ENCODE measurements around the gene TRPV5. TPM values are rescaled to one million over a fixed set of nuclear protein-coding genes. Genes with fewer than 3 reads are reported as not detected.
"Not testable (repeated sequence)": the region's sequence is repeated elsewhere in the genome, so short reads cannot be mapped to it uniquely, and the experiment has no call there.

Gene TRPV5
- not detected for total RNA-seq
- long read RNA-seq: 0 reads

- DNase-seq: no peak
- intact Hi-C loops (cut with DNase I, micrococcal nuclease): no loop called here
- ATAC-seq: no peak
Measured at GRCh38 chr7:142933624-142934023, at the start of gene TRPV5. Gene TRPV5 (minus strand): TSS chr7:142933746. CDS start chr7:142933459, 287 bp downstream.

DNA sequence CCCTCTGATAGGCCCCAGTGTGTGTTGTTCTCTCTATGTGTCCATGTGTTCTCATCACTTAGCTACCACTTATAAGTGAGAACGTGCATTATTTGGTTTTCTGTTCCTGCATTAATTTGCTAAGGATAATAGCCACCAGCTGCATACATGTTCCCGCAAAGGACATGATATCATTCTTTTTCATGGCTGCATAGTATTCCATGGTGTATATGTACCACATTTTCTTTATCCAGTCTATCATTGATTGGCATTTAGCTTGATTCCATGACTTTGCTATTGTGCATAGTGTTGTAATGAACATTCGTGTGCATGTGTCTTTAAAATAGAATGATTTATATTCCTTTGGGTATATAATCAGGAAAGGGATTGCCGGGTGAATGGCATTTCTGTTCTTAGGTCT is 44.9 kb upstream of the TRPV5 start:
- intact Hi-C loops (cut with DNase I, micrococcal nuclease); ATAC-seq; DNase-seq: not testable (repeated sequence)

GRCh38 chr7:142974626-142975025 is 41.1 kb upstream of the TRPV5 start:
- ATAC-seq: no peak
- intact Hi-C loops (cut with DNase I, micrococcal nuclease): no loop called here

DNA sequence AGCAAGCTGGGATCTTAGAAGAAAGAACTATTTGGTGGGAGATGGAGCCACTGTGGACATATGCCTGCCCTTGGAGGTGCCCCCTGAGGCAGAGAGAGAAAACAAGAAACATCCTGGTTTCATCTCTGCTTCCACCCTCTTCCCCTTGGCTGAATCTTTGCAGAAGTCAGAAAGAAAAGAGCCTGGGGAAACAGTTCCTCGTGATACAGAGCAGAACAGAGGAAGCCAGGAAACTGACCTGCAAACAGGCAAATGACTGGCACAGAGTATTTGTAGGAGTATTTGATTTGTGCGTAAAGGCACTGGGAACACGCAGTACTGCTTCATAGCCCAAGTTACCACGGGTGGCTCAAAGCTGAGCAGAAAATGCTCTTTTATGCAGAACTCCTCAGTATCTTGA is 35.6 kb upstream of the TRPV5 start:
- DNase-seq: no peak
- intact Hi-C loops (cut with DNase I, micrococcal nuclease): no loop called here
- ATAC-seq: no peak

More at GRCh38 chr7:142974626-142975025, 41.1 kb upstream of the TRPV5 start:
- no peak for DNase-seq

DNA sequence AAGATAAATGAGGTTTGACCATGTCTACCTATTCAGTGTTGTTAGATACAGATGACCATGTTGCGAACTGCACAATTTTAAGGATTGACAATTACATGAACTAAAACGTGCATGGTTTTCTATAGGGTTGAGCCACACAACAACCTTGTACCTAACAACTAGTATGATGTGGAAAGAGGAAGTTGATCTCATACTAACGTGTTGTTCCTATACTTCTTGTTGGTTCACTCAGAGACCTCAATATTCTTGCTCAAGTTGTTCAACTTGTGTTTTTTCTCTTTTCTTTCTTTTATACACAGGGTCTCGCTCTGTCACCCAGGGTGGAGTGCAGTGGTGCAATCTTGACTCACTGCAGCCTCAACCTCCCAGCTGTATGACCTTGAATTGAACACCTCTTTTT is 34.7 kb upstream of the TRPV5 start:
- ATAC-seq (no peak), DNase-seq (no peak)
- intact Hi-C loops (cut with DNase I, micrococcal nuclease): no loop called here

GRCh38 chr7:142964502-142965246 is 31.1 kb upstream of the TRPV5 start:
- ATAC-seq: no peak
- DNase-seq: no peak
- intact Hi-C loops (cut with DNase I, micrococcal nuclease): no loop called here

DNA sequence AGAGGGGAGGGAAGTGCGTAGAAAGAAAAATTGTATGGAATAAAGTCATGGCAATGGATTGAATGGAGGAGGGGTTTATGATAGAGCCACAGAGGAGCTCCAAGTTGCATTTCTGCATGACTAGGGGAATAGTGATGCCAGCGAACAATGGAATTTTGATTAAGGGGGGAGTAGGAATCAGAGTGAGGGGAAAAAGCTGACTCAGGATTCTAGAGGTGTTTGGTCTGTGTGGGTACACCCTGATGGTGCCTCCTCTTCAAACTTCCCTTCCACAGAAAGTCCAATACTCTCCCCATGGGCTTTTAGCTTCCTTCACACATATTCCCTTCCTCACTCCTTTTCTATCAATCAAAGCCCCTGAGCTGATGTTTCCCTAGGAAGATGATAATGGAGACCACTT is 30.4 kb upstream of the TRPV5 start:
- no peak for DNase-seq
- intact Hi-C loops (cut with DNase I, micrococcal nuclease): no loop called here
- no peak for ATAC-seq

DNA sequence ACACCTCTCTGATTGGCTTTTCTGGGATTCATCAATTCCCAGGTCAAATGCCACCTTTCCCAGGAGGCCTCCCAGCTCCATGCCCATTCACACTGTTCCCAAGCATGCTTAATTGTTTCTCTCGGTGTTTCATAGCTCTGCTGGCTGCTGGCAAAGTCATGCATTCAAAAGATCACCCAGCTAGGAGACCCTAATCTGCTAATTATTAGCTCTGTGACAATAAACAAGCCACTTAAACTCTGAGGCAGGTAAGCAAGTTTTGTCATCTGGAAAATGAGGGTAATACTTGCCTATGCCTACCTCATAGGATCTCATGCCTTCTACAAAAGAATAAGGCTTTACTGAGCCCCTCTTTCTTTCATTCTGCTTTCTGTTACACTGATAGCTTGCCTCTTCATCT is 29.4 kb upstream of the TRPV5 start:
- ATAC-seq: no peak
- DNase-seq: no peak
- intact Hi-C loops (cut with DNase I, micrococcal nuclease): no loop called here

GRCh38 chr7:142961973-142962926 is 28.7 kb upstream of the TRPV5 start, which contains the start of gene KEL:
Gene KEL (minus strand): TSS chr7:142962363. CDS start chr7:142962206, 157 bp downstream.
- intact Hi-C loops (cut with DNase I, micrococcal nuclease): no loop called here
- no peak for DNase-seq
- no peak for ATAC-seq

GRCh38 chr7:142961595-142961972 is 28.0 kb upstream of the TRPV5 start:
- intact Hi-C loops (cut with DNase I, micrococcal nuclease): no loop called here
- ATAC-seq: no peak

GRCh38 chr7:142960955-142961512 is 27.5 kb upstream of the TRPV5 start:
- ATAC-seq (no peak), DNase-seq (no peak)
- intact Hi-C loops (cut with DNase I, micrococcal nuclease): no loop called here

More at GRCh38 chr7:142961595-142961972, 28.0 kb upstream of the TRPV5 start:
- DNase-seq: no peak

- intact Hi-C loops (cut with DNase I, micrococcal nuclease): no loop called here
- ATAC-seq (no peak), DNase-seq (no peak)
Measured at GRCh38 chr7:142959202-142959601, 25.7 kb upstream of the TRPV5 start.

GRCh38 chr7:142957723-142958122 is 24.2 kb upstream of the TRPV5 start:
- intact Hi-C loops (cut with DNase I, micrococcal nuclease): no loop called here
- no peak for DNase-seq
- no peak for ATAC-seq

DNA sequence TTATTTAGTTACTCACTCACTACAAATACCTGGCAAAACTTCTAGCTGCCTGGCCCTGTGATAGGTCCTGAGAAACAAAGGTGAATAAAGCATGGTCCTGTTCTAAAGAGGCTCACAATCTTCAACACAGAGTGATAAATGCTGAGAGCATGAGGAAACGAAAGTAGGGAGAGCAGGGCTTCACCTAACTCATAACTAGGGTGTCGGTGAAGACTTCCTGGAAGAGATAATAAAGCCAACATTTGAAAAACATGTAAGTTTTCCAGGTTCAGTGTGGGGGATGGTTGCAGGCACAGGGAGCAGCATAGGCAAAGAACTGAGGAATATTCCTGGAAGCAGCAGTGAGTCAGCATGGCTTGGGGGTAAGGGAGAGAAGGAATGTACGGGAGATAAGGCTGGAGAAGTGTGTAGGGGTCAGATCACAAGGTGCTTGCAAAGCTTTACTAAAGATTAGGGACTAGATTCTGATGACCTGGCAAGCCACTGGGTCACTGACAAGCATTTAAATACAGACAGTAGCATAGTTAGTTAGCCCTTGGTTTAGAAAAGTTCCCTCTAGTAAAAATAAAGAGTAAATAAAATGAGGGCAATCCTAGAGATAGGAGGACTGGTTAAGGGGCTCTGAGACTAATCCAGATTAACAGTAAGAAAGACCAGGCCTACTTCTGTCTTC is 23.5 kb upstream of the TRPV5 start:
- ATAC-seq (no peak), DNase-seq (no peak)

GRCh38 chr7:142954680-142955268 is 21.2 kb upstream of the TRPV5 start:
- ATAC-seq: no peak
- intact Hi-C loops (cut with DNase I, micrococcal nuclease): no loop called here
- DNase-seq: no peak

More for the DNA sequence above, 23.5 kb upstream of the TRPV5 start:
- intact Hi-C loops (cut with DNase I, micrococcal nuclease): no loop called here

GRCh38 chr7:142950235-142950634 is 16.7 kb upstream of the TRPV5 start:
- intact Hi-C loops (cut with DNase I, micrococcal nuclease): no loop called here
- no peak for ATAC-seq
- no peak for DNase-seq

DNA sequence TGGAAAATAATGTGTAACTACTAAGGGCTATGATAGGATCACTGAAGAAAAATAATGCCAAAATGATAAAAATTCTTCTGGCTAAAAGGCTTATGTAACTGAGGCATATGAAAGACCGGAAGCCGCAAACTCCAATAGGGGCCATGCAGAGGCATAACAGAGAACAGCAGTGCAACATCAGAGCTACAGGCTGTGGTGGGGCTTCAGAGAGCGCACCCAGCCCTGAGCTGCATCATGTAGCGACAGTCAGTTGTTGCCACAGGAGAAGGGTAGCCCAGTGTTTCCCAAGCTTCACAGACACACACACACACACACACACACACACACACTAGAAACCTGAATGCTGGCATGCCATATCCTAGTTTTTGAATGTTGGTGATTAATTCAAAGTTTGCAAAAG is 15.1 kb upstream of the TRPV5 start:
- intact Hi-C loops (cut with DNase I, micrococcal nuclease): no loop called here

GRCh38 chr7:142945001-142945400 is 11.5 kb upstream of the TRPV5 start:
- intact Hi-C loops (cut with DNase I, micrococcal nuclease): no loop called here
- ATAC-seq: no peak
- DNase-seq: no peak

More for the DNA sequence above, 15.1 kb upstream of the TRPV5 start:
- ATAC-seq (no peak), DNase-seq (no peak)

Data from left colon (tissue), 2 donors.